HCT116 (cell line): Measurements from ENCODE around the gene ZDBF2. TPM values are rescaled to one million over a fixed set of nuclear protein-coding genes. Genes with fewer than 3 reads are reported as not detected.

ENCODE experiments used
- ATAC-seq: fragments of 200-7000 bp; cut with Tn5 transposase; 2 replicates; pipeline ENCODE4 v1.9.1; 2020; ENCODE audit warnings: mild to moderate bottlenecking, moderate library complexity
- BruUV-seq: library from RNA; stranded (reverse); fragments of 400-500 nt; replicated peaks from 2 replicates; lab custom pipeline; 2021; lab: Mats Ljungman, UMichigan
- CTCF ChIA-PET: fragments of 300-600 bp; sonication (Branson Sonifier 250); formaldehyde crosslinking; loops from one replicate; lab custom pipeline; 2021; ENCODE audit warnings: antibody characterized with exemption; lab: Charles Lee
- POLR2A ChIA-PET: fragments of 300-600, 350-600 bp; sonication (Branson Sonifier 250); formaldehyde crosslinking; loops from one replicate; lab custom pipeline; 2021; ENCODE audit warnings: antibody characterized with exemption; lab: Charles Lee
- RAD21 ChIA-PET, 2 experiments: fragments of 300-600 bp; sonication (Branson Sonifier 250); formaldehyde crosslinking; loops; one replicate each; lab custom pipeline; 2023; ENCODE audit warnings: low total read pairs in 2 of 2; ENCODE audit not compliant: uncharacterized antibody in 2 of 2, unreplicated experiment in 2 of 2, low non-redundant PET in 1 of 2; lab: Charles Lee
- DNase-seq: peaks from one replicate; pipeline ENCODE4 v3.0.0-alpha.2; 2010; ENCODE audit warnings: low read depth, low spot score
- H2AFZ ChIP-seq: fragments of 200-600 bp; shearing (Covaris generic), sonication (generic); 2 replicates; pipeline ENCODE4 v1.6.1; 2017; ENCODE audit warnings: low read depth, mixed run types, mixed read lengths, antibody characterized with exemption, low read length; ENCODE audit not compliant: poor library complexity, severe bottlenecking
- H3K27ac ChIP-seq: 2 replicates; pipeline ENCODE4 v1.5.1; 2012; ENCODE audit warnings: low read depth, low read length
- H3K27me3 ChIP-seq: fragments of 200-600 bp; sonication (generic); 2 replicates; pipeline ENCODE4 v1.6.1; 2016; ENCODE audit warnings: mixed run types, low read length, mixed read lengths; ENCODE audit not compliant: insufficient read depth
- H3K36me3 ChIP-seq, 2 experiments: fragments of 200-500 bp in 1 of 2; fragments of 200-600 bp in 1 of 2; sonication (Bioruptor generic) in 1 of 2; sonication (generic) in 1 of 2; 2 replicates each; pipeline versions ENCODE4 v1.5.1 to v1.6.1; 2014 to 2016; ENCODE audit warnings: low read length in 2 of 2, inconsistent platforms in 1 of 2, mixed read lengths in 1 of 2, mixed run types in 1 of 2; ENCODE audit not compliant: insufficient read depth in 2 of 2, control insufficient read depth in 1 of 2
- H3K4me1 ChIP-seq, 2 experiments: fragments of 200-600 bp in 1 of 2; sonication (generic) in 1 of 2; 2 replicates each; pipeline versions ENCODE4 v1.5.1 to v1.6.1; 2012 to 2017; ENCODE audit warnings: low read length in 2 of 2, inconsistent platforms in 1 of 2, mild to moderate bottlenecking in 1 of 2, mixed read lengths in 1 of 2, mixed run types in 1 of 2, moderate library complexity in 1 of 2; ENCODE audit not compliant: insufficient read depth in 2 of 2, control insufficient read depth in 1 of 2
- H3K4me2 ChIP-seq: fragments of 200-600 bp; sonication (generic); 2 replicates; pipeline ENCODE4 v1.6.1; 2017; ENCODE audit warnings: mixed run types, low read length, mixed read lengths
- H3K4me3 ChIP-seq, 2 experiments: fragments of 200-600 bp in 1 of 2; sonication (generic) in 1 of 2; replicated peaks in 1 of 2; 2 replicates each; pipeline ENCODE4 v1.5.1; 2011 to 2016; ENCODE audit warnings: low read length in 2 of 2, control low read depth in 1 of 2, low read depth in 1 of 2, mild to moderate bottlenecking in 1 of 2, mixed read lengths in 1 of 2, mixed run types in 1 of 2
- H3K79me2 ChIP-seq: fragments of 200-600 bp; sonication (generic); 2 replicates; pipeline ENCODE4 v1.6.1; 2017; ENCODE audit warnings: mild to moderate bottlenecking, mixed run types, low read length, moderate library complexity, mixed read lengths; ENCODE audit not compliant: insufficient read depth
- H3K9ac ChIP-seq: fragments of 200-600 bp; sonication (generic); 2 replicates; pipeline ENCODE4 v1.6.1; 2016; ENCODE audit warnings: low read length, mixed read lengths
- H3K9me2 ChIP-seq: fragments of 200-600 bp; sonication (generic), shearing (Covaris generic); 2 replicates; pipeline ENCODE4 v1.6.1; 2017; ENCODE audit warnings: mixed run types, mild to moderate bottlenecking, moderate library complexity; ENCODE audit not compliant: insufficient read depth
- H3K9me3 ChIP-seq, 2 experiments: fragments of 200-500 bp in 1 of 2; fragments of 200-600 bp in 1 of 2; sonication (Bioruptor generic) in 1 of 2; sonication (generic) in 1 of 2; 2 replicates each; pipeline ENCODE4 v1.6.1; 2014 to 2017; ENCODE audit warnings: low read length in 2 of 2, mixed read lengths in 2 of 2, inconsistent platforms in 1 of 2, low read depth in 1 of 2, mild to moderate bottlenecking in 1 of 2, mixed run types in 1 of 2, moderate library complexity in 1 of 2; ENCODE audit not compliant: control insufficient read depth in 1 of 2, insufficient read depth in 1 of 2
- H4K20me1 ChIP-seq: fragments of 200-600 bp; sonication (generic), shearing (Covaris generic); 2 replicates; pipeline ENCODE4 v1.6.1; 2017; ENCODE audit warnings: mixed run types, mild to moderate bottlenecking, moderate library complexity; ENCODE audit not compliant: insufficient read depth
- CTCF ChIP-seq, 3 experiments: fragments of 200-600 bp in 1 of 3; sonication (generic) in 1 of 3; IDR thresholded peaks in 2 of 3; conservative IDR thresholded peaks in 1 of 3; 2 replicates each; pipeline ENCODE4 v1.5.1; 2012 to 2017; ENCODE audit warnings: low read depth in 2 of 3, low read length in 2 of 3, antibody characterized with exemption in 1 of 3, borderline replicate concordance in 1 of 3, control low read depth in 1 of 3, mild to moderate bottlenecking in 1 of 3, mixed read lengths in 1 of 3, mixed run types in 1 of 3, moderate library complexity in 1 of 3; ENCODE audit not compliant: insufficient read depth in 1 of 3
- ELF1 ChIP-seq: IDR thresholded peaks from 2 replicates; pipeline ENCODE4 v1.6.1; 2012; ENCODE audit warnings: low read depth, borderline replicate concordance
- EZH2 ChIP-seq: fragments of 200-600 bp; sonication (generic); IDR thresholded peaks from 2 replicates; pipeline ENCODE4 v1.6.1; 2017; ENCODE audit warnings: antibody characterized with exemption, mixed run types
- EZH2phosphoT487 ChIP-seq: fragments of 200-600 bp; IDR thresholded peaks from 2 replicates; pipeline ENCODE4 v1.6.1; 2018; ENCODE audit warnings: antibody characterized with exemption, borderline replicate concordance
- JUND ChIP-seq: IDR thresholded peaks from 2 replicates; pipeline ENCODE4 v1.6.1; 2012
- MAX ChIP-seq: IDR thresholded peaks from 2 replicates; pipeline ENCODE4 v1.6.1; 2012
- POLR2A ChIP-seq: IDR thresholded peaks from 2 replicates; pipeline ENCODE4 v1.7.0; 2011; ENCODE audit warnings: borderline replicate concordance; ENCODE audit not compliant: insufficient read depth, insufficient read length; ENCODE audit errors: extremely low read depth
- POLR2AphosphoS5 ChIP-seq: IDR thresholded peaks from 2 replicates; pipeline ENCODE4 v1.6.1; 2011; ENCODE audit warnings: mild to moderate bottlenecking, low read depth, low read length, moderate library complexity
- SIN3A ChIP-seq: IDR thresholded peaks from 2 replicates; pipeline ENCODE4 v1.6.1; 2012; ENCODE audit warnings: low read depth
- SP1 ChIP-seq: IDR thresholded peaks from 2 replicates; pipeline ENCODE4 v1.6.1; 2012; ENCODE audit warnings: low read depth
- SRF ChIP-seq: IDR thresholded peaks from 2 replicates; pipeline ENCODE4 v1.6.1; 2012; ENCODE audit warnings: low read depth
- ZFX ChIP-seq: fragments of 450-650 bp; IDR thresholded peaks from 2 replicates; pipeline ENCODE4 v1.6.1; 2017
- intact Hi-C: fragments of 100-400 bp; cut with micrococcal nuclease; formaldehyde crosslinking; loops from 2 replicates; pipeline ENCODE4 v1.10.0; 2022
- total RNA-seq: library from RNA; stranded (reverse); gene quantifications from one replicate; pipeline ENCODE4 v1.2.1, GENCODE V29; 2021; ENCODE audit not compliant: unreplicated experiment

Gene ZDBF2
- total RNA-seq, 1 experiment from 2014 or later = 9.2 TPM

GRCh38 chr2:206257350-206257749 lies 17.1 kb upstream of the ZDBF2 start:
- DNase-seq (no peak), ATAC-seq (no peak)
- CTCF ChIA-PET = no interaction called here
- Histone ChIP-seq H3K9ac (no peak overlapping the region), H3K79me2 (no peaks in the 10 kb centered on the region), H3K4me2 (no peak overlapping the region), H3K27ac (no peak overlapping the region), H3K36me3 (no peaks in the 10 kb centered on the region), H3K4me1 (no peaks in the 10 kb centered on the region), H3K27me3 (no peaks in the 10 kb centered on the region), H3K9me3 (no peaks in the 10 kb centered on the region), H4K20me1 (no peaks in the 10 kb centered on the region), H2AFZ (no peak overlapping the region), H3K9me2 (no peaks in the 10 kb centered on the region), H3K4me3 (no peak overlapping the region)
- RAD21 ChIA-PET = no interaction called here
- no TSS peak for BruUV-seq
- POLR2A ChIA-PET = no interaction called here
- TF ChIP-seq SP1 (no peak), POLR2A (no peak), POLR2AphosphoS5 (no peak), EZH2 (no peak), ZFX (no peak), EZH2phosphoT487 (no peak), JUND (no peak), SRF (no peak), SIN3A (no peak), MAX (no peak), ELF1 (no peak), CTCF (IDR thresholded peaks at IDR 0.05 in 2 of 3, conservative IDR thresholded peaks at IDR 0.05 in 1 of 3; ENCODE audit: borderline replicate concordance in 1 of 3, insufficient read depth in 1 of 3, low read depth in 2 of 3, low read length in 2 of 3) (no peak)
- intact Hi-C loops = no loop called here
